HG02973 (cell line): ENCODE results near the gene ERMN.
A peak's percentile ranks its signal among the peaks of the same experiment; 100 is the strongest.
"Not testable (repeated sequence)": the region's sequence is repeated elsewhere in the genome, so short reads cannot be mapped to it uniquely, and the experiment has no call there.

ENCODE experiments used
- ATAC-seq: cut with Tn5 transposase; IDR thresholded peaks from one replicate; pipeline ENCODE4 v1.9.1; 2021; ENCODE audit warnings: moderate library complexity; ENCODE audit not compliant: unreplicated experiment

Gene ERMN

GRCh38 chr2:157325786-157326185 is at the start of gene ERMN:
Gene ERMN, minus strand, starts transcription at chr2:157325824. Its CDS starts 182 bp downstream, at chr2:157325642.
- ATAC-seq = no peak

GRCh38 chr2:157375384-157375783 is 49.8 kb upstream of the ERMN start:
- no peak for ATAC-seq

- not testable (repeated sequence) for ATAC-seq
Measured at GRCh38 chr2:157368508-157368907, 42.9 kb upstream of the ERMN start.

- ATAC-seq = no peak
Measured at GRCh38 chr2:157367704-157368103, 42.1 kb upstream of the ERMN start.

GRCh38 chr2:157364257-157364974 is 38.8 kb upstream of the ERMN start:
- ATAC-seq = peak; percentile 81

GRCh38 chr2:157363612-157364101 is 38.0 kb upstream of the ERMN start:
- ATAC-seq = peak; percentile 58

GRCh38 chr2:157362627-157363026 is 37.0 kb upstream of the ERMN start:
- ATAC-seq = no peak

- no peak for ATAC-seq
Measured at GRCh38 chr2:157361526-157361925, 35.9 kb upstream of the ERMN start.

GRCh38 chr2:157359628-157360027 is 34.0 kb upstream of the ERMN start:
- no peak for ATAC-seq

- ATAC-seq = no peak
Measured at GRCh38 chr2:157355618-157356017, 30.0 kb upstream of the ERMN start.

GRCh38 chr2:157349949-157350515 is 24.4 kb upstream of the ERMN start:
- no peak for ATAC-seq

GRCh38 chr2:157348291-157348921 is 22.8 kb upstream of the ERMN start:
- no peak for ATAC-seq

- ATAC-seq = no peak
Measured at GRCh38 chr2:157345647-157346389, 20.2 kb upstream of the ERMN start.

- ATAC-seq = not testable (repeated sequence)
Measured at GRCh38 chr2:157341381-157341780, 15.8 kb upstream of the ERMN start.

- no peak for ATAC-seq
Measured at GRCh38 chr2:157339965-157340655, 14.5 kb upstream of the ERMN start.

GRCh38 chr2:157337978-157338377 is 12.4 kb upstream of the ERMN start:
- ATAC-seq = no peak

- ATAC-seq = no peak
Measured at GRCh38 chr2:157336137-157337010, 10.8 kb upstream of the ERMN start.

GRCh38 chr2:157334797-157335196 is 9.2 kb upstream of the ERMN start:
- no peak for ATAC-seq

- ATAC-seq = no peak
Measured at GRCh38 chr2:157334335-157334734, 8.7 kb upstream of the ERMN start.
